HL-60 (cell line): ENCODE data around the gene ACCSL.

ENCODE experiments used
- CTCF ChIP-seq: IDR thresholded peaks from one replicate; pipeline ENCODE4 v1.5.1; 2011; ENCODE audit warnings: low read length, control low read depth, inconsistent platforms; ENCODE audit not compliant: insufficient read depth
- SPI1 ChIP-seq: IDR thresholded peaks from 2 replicates; pipeline ENCODE4 v1.6.1; 2012; ENCODE audit warnings: low read depth, mild to moderate bottlenecking, borderline replicate concordance

GRCh38 chr11:44047298-44047697, 483 bp upstream of the ACCSL start:
- no peak for TF ChIP-seq CTCF
- no peak for TF ChIP-seq SPI1
